H9 (cell line): ENCODE data around the gene DNM2. TPM values are rescaled to one million over a fixed set of nuclear protein-coding genes. Genes with fewer than 3 reads are reported as not detected.
A peak's percentile ranks its signal among the peaks of the same experiment; 100 is the strongest.

Experiments
- DNase-seq: peaks from one replicate; pipeline ENCODE4 v3.0.0-alpha.2; 2017
- H2AFZ ChIP-seq: one replicate; pipeline ENCODE4 v1.6.1; 2013; ENCODE audit warnings: mild to moderate bottlenecking, low read length, control low read depth, moderate library complexity
- H2AK5ac ChIP-seq: 2 replicates; pipeline ENCODE4 v1.6.1; 2013; ENCODE audit warnings: low read length, control low read depth, mixed read lengths; ENCODE audit not compliant: insufficient read length
- H2BK120ac ChIP-seq: one replicate; pipeline ENCODE4 v1.6.1; 2013; ENCODE audit warnings: low read depth, mild to moderate bottlenecking, low read length, control low read depth, inconsistent platforms; ENCODE audit not compliant: poor library complexity, severe bottlenecking
- H2BK12ac ChIP-seq: 2 replicates; pipeline ENCODE4 v1.6.1; 2013; ENCODE audit warnings: low read length, control low read depth, mixed read lengths, low read depth; ENCODE audit not compliant: insufficient read length
- H2BK15ac ChIP-seq: 2 replicates; pipeline ENCODE4 v1.6.1; 2013; ENCODE audit warnings: low read depth, low read length, control low read depth
- H2BK20ac ChIP-seq: one replicate; pipeline ENCODE4 v1.6.1; 2013; ENCODE audit warnings: low read depth, mild to moderate bottlenecking, low read length, control low read depth, inconsistent platforms; ENCODE audit not compliant: poor library complexity, severe bottlenecking
- H2BK5ac ChIP-seq: 2 replicates; pipeline ENCODE4 v1.6.1; 2013; ENCODE audit warnings: low read length, control low read depth, mixed read lengths; ENCODE audit not compliant: insufficient read length
- H3K14ac ChIP-seq: 2 replicates; pipeline ENCODE4 v1.6.1; 2013; ENCODE audit warnings: low read length, control low read depth; ENCODE audit not compliant: insufficient read depth
- H3K18ac ChIP-seq: 2 replicates; pipeline ENCODE4 v1.6.1; 2013; ENCODE audit warnings: low read depth, mild to moderate bottlenecking, mixed read lengths, low read length, control low read depth; ENCODE audit not compliant: insufficient read length
- H3K23ac ChIP-seq: 2 replicates; pipeline ENCODE4 v1.6.1; 2013; ENCODE audit warnings: low read length, control low read depth, mixed read lengths, low read depth; ENCODE audit not compliant: insufficient read length
- H3K23me2 ChIP-seq: 2 replicates; pipeline ENCODE4 v1.6.1; 2013; ENCODE audit warnings: low read depth, mild to moderate bottlenecking, mixed read lengths, low read length, control low read depth; ENCODE audit not compliant: insufficient read length, poor library complexity, severe bottlenecking
- H3K27ac ChIP-seq: 2 replicates; pipeline ENCODE4 v1.5.1; 2013; ENCODE audit warnings: low read length, control low read depth, mixed read lengths, low read depth; ENCODE audit not compliant: insufficient read length
- H3K27me3 ChIP-seq: 2 replicates; pipeline ENCODE4 v1.6.1; 2013; ENCODE audit warnings: low read length, control low read depth, inconsistent platforms; ENCODE audit not compliant: insufficient read depth
- H3K4ac ChIP-seq: 2 replicates; pipeline ENCODE4 v1.6.1; 2013; ENCODE audit warnings: low read depth, mild to moderate bottlenecking, control low read depth, inconsistent platforms, low read length, moderate library complexity
- H3K4me1 ChIP-seq: 2 replicates; pipeline ENCODE4 v1.6.1; 2013; ENCODE audit warnings: low read length, control low read depth, inconsistent platforms; ENCODE audit not compliant: insufficient read depth
- H3K4me2 ChIP-seq: 2 replicates; pipeline ENCODE4 v1.6.1; 2013; ENCODE audit warnings: low read length, control low read depth, mixed read lengths; ENCODE audit not compliant: insufficient read length, insufficient read depth
- H3K56ac ChIP-seq: 2 replicates; pipeline ENCODE4 v1.6.1; 2013; ENCODE audit warnings: low read depth, mild to moderate bottlenecking, mixed read lengths, low read length, control low read depth; ENCODE audit not compliant: insufficient read length
- H3K79me1 ChIP-seq: 2 replicates; pipeline ENCODE4 v1.6.1; 2013; ENCODE audit warnings: low read depth, mild to moderate bottlenecking, moderate library complexity, low read length, control low read depth, inconsistent platforms; ENCODE audit not compliant: insufficient read depth, poor library complexity, severe bottlenecking
- H3K79me2 ChIP-seq: 2 replicates; pipeline ENCODE4 v1.6.1; 2013; ENCODE audit warnings: low read length, control low read depth, inconsistent platforms; ENCODE audit not compliant: insufficient read depth
- H3K9ac ChIP-seq: 2 replicates; pipeline ENCODE4 v1.6.1; 2013; ENCODE audit warnings: low read length, control low read depth, mixed read lengths; ENCODE audit not compliant: insufficient read length; ENCODE audit errors: extremely low read depth
- H3K9me3 ChIP-seq: one replicate; pipeline ENCODE4 v1.6.1; 2013; ENCODE audit warnings: low read depth, low read length, inconsistent platforms; ENCODE audit not compliant: control insufficient read depth
- H3T11ph ChIP-seq: one replicate; pipeline ENCODE4 v1.6.1; 2013; ENCODE audit warnings: mild to moderate bottlenecking, low read length, control low read depth, inconsistent platforms
- H4K20me1 ChIP-seq: one replicate; pipeline ENCODE4 v1.6.1; 2013; ENCODE audit not compliant: control insufficient read depth, insufficient read length, insufficient read depth
- H4K5ac ChIP-seq: 2 replicates; pipeline ENCODE4 v1.6.1; 2013; ENCODE audit warnings: low read depth, mild to moderate bottlenecking, mixed read lengths, low read length, control low read depth; ENCODE audit not compliant: insufficient read length
- H4K8ac ChIP-seq: replicated peaks from 2 replicates; pipeline ENCODE4 v1.6.1; 2013; ENCODE audit warnings: low read length, control low read depth, mixed read lengths, low read depth; ENCODE audit not compliant: insufficient read length
- H4K91ac ChIP-seq: 2 replicates; pipeline ENCODE4 v1.6.1; 2013; ENCODE audit warnings: low read depth, mild to moderate bottlenecking, moderate library complexity, mixed read lengths, low read length, control low read depth; ENCODE audit not compliant: insufficient read length
- H3K27ac Mint-ChIP-seq, 3 experiments: 2 replicates in 2 of 3; 3 replicates in 1 of 3; pipeline ENCODE4 v1.8.0; 2020 to 2021; ENCODE audit warnings: mixed read lengths in 3 of 3, mild to moderate bottlenecking in 1 of 3, moderate library complexity in 1 of 3
- H3K27me3 Mint-ChIP-seq: 2 replicates; pipeline ENCODE4 v1.8.0; 2021; ENCODE audit warnings: low read depth, mild to moderate bottlenecking, moderate library complexity, mixed read lengths
- H3K36me3 Mint-ChIP-seq, 3 experiments: 2 replicates in 2 of 3; 3 replicates in 1 of 3; pipeline ENCODE4 v1.8.0; 2020 to 2021; ENCODE audit warnings: low read depth in 3 of 3, mixed read lengths in 3 of 3; ENCODE audit not compliant: insufficient read depth in 1 of 3
- H3K4me1 Mint-ChIP-seq, 2 experiments: 2 replicates each; pipeline ENCODE4 v1.8.0; 2020; ENCODE audit warnings: mixed read lengths in 2 of 2
- H3K4me3 Mint-ChIP-seq, 2 experiments: 2 replicates in 1 of 2; 3 replicates in 1 of 2; pipeline ENCODE4 v1.8.0; 2020 to 2021; ENCODE audit warnings: mild to moderate bottlenecking in 2 of 2, mixed read lengths in 2 of 2, moderate library complexity in 1 of 2
- H3K9me3 Mint-ChIP-seq, 2 experiments: 2 replicates in 1 of 2; 3 replicates in 1 of 2; pipeline ENCODE4 v1.8.0; 2020; ENCODE audit warnings: mild to moderate bottlenecking in 2 of 2, mixed read lengths in 2 of 2, moderate library complexity in 1 of 2
- CTCF ChIP-seq: fragments of 200-600 bp; sonication (generic); conservative IDR thresholded peaks from 3 replicates; pipeline ENCODE4 v1.8.0; 2021; ENCODE audit warnings: antibody characterized with exemption, mild to moderate bottlenecking
- WGBS: extraction: QIAGEN DNeasy Blood & Tissue Kit; methylation state at CpG from one replicate; pipeline ENCODE4 v1.1.7; 2013; ENCODE audit warnings: missing lambda C conversion rate, low lambda C conversion rate, mixed read lengths; ENCODE audit not compliant: insufficient read length; ENCODE audit errors: extremely low coverage; 5-methylcytosine and 5-hydroxymethylcytosine counted together
- total RNA-seq: library from RNA; stranded (reverse); gene quantifications from 2 replicates; pipeline ENCODE4 v1.2.1, GENCODE V29; 2021

The DNM2 gene
- total RNA-seq, 1 experiment from 2014 or later: 152 TPM

- peaks cover 2% of the 10 kb centered on the region for H4K20me1 ChIP-seq
- no peak for DNase-seq
- H4K8ac ChIP-seq: no peak overlapping the region
- H3K14ac ChIP-seq: peak overlapping the region; percentile 44
- H3K79me2 ChIP-seq: peaks cover 32% of the 10 kb centered on the region; the same call in 1 of the 2 replicates
- peaks cover 7% of the 10 kb centered on the region for H3K23me2 ChIP-seq
- H3K27me3 ChIP-seq: no peaks in the 10 kb centered on the region
- H3K4me3 Mint-ChIP-seq: peak overlapping the region; percentile 88 to 95
- no peak overlapping the region for H2AFZ ChIP-seq
- no peak overlapping the region for H2BK20ac ChIP-seq
- H3K56ac ChIP-seq: no peak overlapping the region
- peaks cover 5 to 10% (median 6%) of the 10 kb centered on the region in 3 experiments; a peak in 5 of 7 replicates for H3K36me3 Mint-ChIP-seq
- no peaks in the 10 kb centered on the region for H3K27me3 Mint-ChIP-seq
- H2BK120ac ChIP-seq: no peak overlapping the region
- no peak overlapping the region for H3T11ph ChIP-seq
- no peaks in the 10 kb centered on the region for H3K4me1 ChIP-seq
- H3K18ac ChIP-seq: peak overlapping the region; percentile 49
- peak overlapping the region; percentile 68 for H3K4me2 ChIP-seq
- no peaks in the 10 kb centered on the region for H3K9me3 ChIP-seq
- no peak overlapping the region for H2BK5ac ChIP-seq
- no peak overlapping the region for H3K23ac ChIP-seq
- H2AK5ac ChIP-seq: no peak overlapping the region
- H3K27ac ChIP-seq: no peak overlapping the region
- peak overlapping the region; percentile 73 for H3K9ac ChIP-seq
- WGBS: no CpG with 5 or more reads among the region's 70 CpGs
- H4K91ac ChIP-seq: no peak overlapping the region
- TF ChIP-seq CTCF: no peak
- peaks cover 13 to 17% of the 10 kb centered on the region in 2 experiments for H3K4me1 Mint-ChIP-seq
- H3K27ac Mint-ChIP-seq: peak overlapping the region in 2 of 3 experiments; percentile 16 to 85; a peak in 4 of 7 replicates
- H3K9me3 Mint-ChIP-seq: no peaks in the 10 kb centered on the region
- H2BK12ac ChIP-seq: no peak overlapping the region
- peaks cover 13% of the 10 kb centered on the region for H3K79me1 ChIP-seq
- H3K4ac ChIP-seq: no peak overlapping the region
- no peak overlapping the region for H4K5ac ChIP-seq
- no peak overlapping the region for H2BK15ac ChIP-seq
Measured at GRCh38 chr19:10718205-10719196, 622 bp downstream of the DNM2 start.
